H1 (cell line): ENCODE results near the gene TAC1. TPM values are rescaled to one million over a fixed set of nuclear protein-coding genes. Genes with fewer than 3 reads are reported as not detected.

Experiments
- CTCF ChIA-PET: fragments of 300-600 bp; sonication (Branson Sonifier 250); formaldehyde crosslinking; loops from one replicate; lab custom pipeline; 2021; ENCODE audit not compliant: partially characterized antibody; lab: Charles Lee
- POLR2A ChIA-PET: fragments of 300-600 bp; sonication (Branson Sonifier 250); formaldehyde crosslinking; loops from one replicate; lab custom pipeline; 2021; ENCODE audit warnings: inconsistent platforms; ENCODE audit not compliant: partially characterized antibody; lab: Charles Lee
- DNase-seq, 2 experiments: peaks; one replicate each; pipeline versions ENCODE4 v3.0.0 to v3.0.0-alpha.2; 2010 to 2022; ENCODE audit warnings: low spot score in 2 of 2, low read depth in 1 of 2, mixed read lengths in 1 of 2
- FAIRE-seq: peaks from 2 replicates; lab custom pipeline; 2011; peaks lifted over from hg19 to GRCh38; lab: Jason Lieb, UNC
- H2AFZ ChIP-seq: 2 replicates; pipeline ENCODE4 v1.8.1; 2012; ENCODE audit warnings: low read length, inconsistent platforms
- H2AK5ac ChIP-seq: 2 replicates; pipeline ENCODE4 v1.6.1; 2013; ENCODE audit warnings: low read depth, low read length
- H2BK120ac ChIP-seq: replicated peaks from 2 replicates; pipeline ENCODE3; 2013; ENCODE audit warnings: low read depth, low read length, inconsistent platforms
- H2BK12ac ChIP-seq: 2 replicates; pipeline ENCODE4 v1.6.1; 2013; ENCODE audit warnings: low read depth, low read length
- H2BK15ac ChIP-seq: 2 replicates; pipeline ENCODE4 v1.6.1; 2013; ENCODE audit warnings: low read length
- H2BK20ac ChIP-seq: 2 replicates; pipeline ENCODE4 v1.6.1; 2013; ENCODE audit warnings: low read length
- H2BK5ac ChIP-seq: 2 replicates; pipeline ENCODE4 v1.6.1; 2013; ENCODE audit warnings: low read depth, low read length
- H3K14ac ChIP-seq: 2 replicates; pipeline ENCODE4 v1.6.1; 2013; ENCODE audit warnings: inconsistent platforms; ENCODE audit not compliant: insufficient read length
- H3K18ac ChIP-seq: 2 replicates; pipeline ENCODE4 v1.6.1; 2013; ENCODE audit warnings: low read length; ENCODE audit errors: extremely low read depth
- H3K23ac ChIP-seq: 2 replicates; pipeline ENCODE4 v1.6.1; 2013; ENCODE audit warnings: inconsistent platforms; ENCODE audit not compliant: insufficient read length
- H3K23me2 ChIP-seq: 2 replicates; pipeline ENCODE4 v1.6.1; 2013; ENCODE audit warnings: low read depth, low read length
- H3K27ac ChIP-seq: 2 replicates; pipeline ENCODE4 v1.6.1; 2011; ENCODE audit warnings: low read depth, low read length, inconsistent platforms
- H3K27me3 ChIP-seq, 4 experiments: replicated peaks in 1 of 4; 1 replicate in 1 of 4; 2 replicates in 3 of 4; pipeline versions ENCODE4 v1.6.1 to v1.8.1; 2011 to 2013; ENCODE audit warnings: low read length in 3 of 4, mild to moderate bottlenecking in 3 of 4, inconsistent platforms in 2 of 4, mixed read lengths in 2 of 4, moderate library complexity in 1 of 4; ENCODE audit not compliant: control insufficient read depth in 3 of 4, insufficient read depth in 3 of 4; ENCODE audit errors: extremely low read depth in 1 of 4
- H3K36me3 ChIP-seq, 4 experiments: 2 replicates each; pipeline versions ENCODE4 v1.6.1 to v1.8.1; 2011 to 2013; ENCODE audit warnings: mild to moderate bottlenecking in 4 of 4, low read length in 3 of 4, moderate library complexity in 2 of 4, control low read depth in 1 of 4, inconsistent platforms in 1 of 4; ENCODE audit not compliant: insufficient read depth in 4 of 4, control insufficient read depth in 2 of 4
- H3K4ac ChIP-seq: replicated peaks from 2 replicates; pipeline ENCODE3; 2013; ENCODE audit warnings: low read length, low read depth, mixed read lengths, inconsistent platforms; ENCODE audit not compliant: insufficient read length
- H3K4me1 ChIP-seq, 4 experiments: replicated peaks in 1 of 4; 1 replicate in 1 of 4; 2 replicates in 3 of 4; pipeline versions ENCODE4 v1.6.1 to v1.8.1; 2011 to 2013; ENCODE audit warnings: low read length in 3 of 4, inconsistent platforms in 2 of 4, mixed read lengths in 1 of 4; ENCODE audit not compliant: insufficient read depth in 4 of 4, control insufficient read depth in 3 of 4
- H3K4me2 ChIP-seq, 2 experiments: 2 replicates each; pipeline versions ENCODE4 v1.6.1 to v1.8.1; 2011 to 2013; ENCODE audit warnings: low read depth in 2 of 2, low read length in 2 of 2, control low read depth in 1 of 2, inconsistent platforms in 1 of 2, mild to moderate bottlenecking in 1 of 2; ENCODE audit not compliant: insufficient read depth in 1 of 2
- H3K4me3 ChIP-seq, 4 experiments: fragments of 200-600, 300-600 bp in 1 of 4; sonication (generic), shearing (Covaris generic), sonication (Bioruptor Twin) in 1 of 4; 2 replicates each; pipeline versions ENCODE4 v1.5.1 to v1.8.1; 2011 to 2016; ENCODE audit warnings: low read length in 4 of 4, low read depth in 3 of 4, control low read depth in 2 of 4, inconsistent platforms in 2 of 4, mild to moderate bottlenecking in 2 of 4, mixed read lengths in 1 of 4, moderate library complexity in 1 of 4; ENCODE audit not compliant: insufficient read depth in 2 of 4; ENCODE audit errors: extremely low read depth in 1 of 4
- H3K56ac ChIP-seq: replicated peaks from 2 replicates; pipeline ENCODE3; 2013; ENCODE audit warnings: low read depth, mild to moderate bottlenecking, mixed read lengths, low read length, inconsistent platforms; ENCODE audit not compliant: insufficient read length
- H3K79me1 ChIP-seq: 2 replicates; pipeline ENCODE4 v1.6.1; 2013; ENCODE audit warnings: low read depth, low read length, control low read depth
- H3K79me2 ChIP-seq, 2 experiments: 2 replicates each; pipeline versions ENCODE4 v1.6.1 to v1.8.1; 2012 to 2013; ENCODE audit warnings: low read length in 2 of 2, mild to moderate bottlenecking in 2 of 2, inconsistent platforms in 1 of 2; ENCODE audit not compliant: insufficient read depth in 2 of 2, control insufficient read depth in 1 of 2
- H3K9ac ChIP-seq, 4 experiments: replicated peaks in 1 of 4; 1 replicate in 1 of 4; 2 replicates in 3 of 4; pipeline versions ENCODE4 v1.6.1 to v1.8.1; 2011 to 2013; ENCODE audit warnings: low read depth in 3 of 4, low read length in 3 of 4, control low read depth in 2 of 4, mild to moderate bottlenecking in 2 of 4, moderate library complexity in 2 of 4, inconsistent platforms in 1 of 4; ENCODE audit errors: extremely low read depth in 1 of 4
- H3K9me3 ChIP-seq, 2 experiments: 2 replicates each; pipeline versions ENCODE4 v1.6.1 to v1.8.1; 2012 to 2013; ENCODE audit warnings: mild to moderate bottlenecking in 2 of 2, moderate library complexity in 2 of 2, control low read depth in 1 of 2, inconsistent platforms in 1 of 2, low read depth in 1 of 2, low read length in 1 of 2, mixed read lengths in 1 of 2; ENCODE audit not compliant: insufficient read depth in 2 of 2
- H4K20me1 ChIP-seq, 2 experiments: replicated peaks in 1 of 2; 2 replicates each; pipeline versions ENCODE3 to v1.8.1; 2011 to 2013; ENCODE audit warnings: inconsistent platforms in 2 of 2, low read length in 2 of 2, mild to moderate bottlenecking in 1 of 2; ENCODE audit not compliant: insufficient read depth in 2 of 2, control insufficient read depth in 1 of 2
- H4K5ac ChIP-seq: 2 replicates; pipeline ENCODE4 v1.6.1; 2013; ENCODE audit warnings: low read length, low read depth, mixed read lengths, inconsistent platforms; ENCODE audit not compliant: insufficient read length
- H4K8ac ChIP-seq: 2 replicates; pipeline ENCODE4 v1.8.0; 2013; ENCODE audit warnings: mild to moderate bottlenecking, moderate library complexity, low read length, inconsistent platforms; ENCODE audit not compliant: insufficient read depth; ENCODE audit errors: extremely low read depth
- H4K91ac ChIP-seq: replicated peaks from 2 replicates; pipeline ENCODE3; 2013; ENCODE audit warnings: low read length, mixed read lengths, inconsistent platforms; ENCODE audit not compliant: insufficient read length
- BRCA1 ChIP-seq: IDR thresholded peaks from 2 replicates; pipeline ENCODE4 v1.6.1; 2012; ENCODE audit warnings: low read depth, low read length, improper control_type of control experiment
- CBX5 ChIP-seq: fragments of 300-800, 300-1000 bp; sonication (generic); IDR thresholded peaks from 2 replicates; pipeline ENCODE4 v1.7.1; 2016; ENCODE audit warnings: antibody characterized with exemption, low read length, low read depth
- FOSL1 ChIP-seq: IDR thresholded peaks from 2 replicates; pipeline ENCODE4 v1.6.1; 2011; ENCODE audit warnings: mild to moderate bottlenecking, low read depth, low read length, moderate library complexity; ENCODE audit not compliant: insufficient read depth
- POLR2AphosphoS5 ChIP-seq: IDR thresholded peaks from 2 replicates; pipeline ENCODE4 v1.6.1; 2011; ENCODE audit warnings: low read depth, low read length
- SP2 ChIP-seq: IDR thresholded peaks from 2 replicates; pipeline ENCODE4 v1.6.1; 2012; ENCODE audit warnings: mild to moderate bottlenecking, low read length, inconsistent platforms
- TAF1 ChIP-seq: IDR thresholded peaks from 2 replicates; pipeline ENCODE4 v1.6.1; 2011; ENCODE audit warnings: mild to moderate bottlenecking, low read depth, low read length
- TEAD4 ChIP-seq: IDR thresholded peaks from 2 replicates; pipeline ENCODE4 v1.6.1; 2012; ENCODE audit warnings: low read depth, low read length, inconsistent platforms, mixed read lengths
- YY1 ChIP-seq: IDR thresholded peaks from 2 replicates; pipeline ENCODE4 v1.6.1; 2011; ENCODE audit warnings: low read depth, mild to moderate bottlenecking, low read length
- WGBS, 2 experiments: shearing (Covaris generic) in 1 of 2; methylation state at CpG; one replicate each; pipeline versions ENCODE4 v1.1.6 to v1.1.7; 2013 to 2015; ENCODE audit warnings: low lambda C conversion rate in 2 of 2, mixed read lengths in 2 of 2, inconsistent platforms in 1 of 2, low coverage in 1 of 2, missing lambda C conversion rate in 1 of 2; ENCODE audit not compliant: insufficient replicate concordance in 2 of 2, insufficient coverage in 1 of 2, insufficient read length in 1 of 2; ENCODE audit errors: extremely low coverage in 1 of 2, missing lambda C conversion rate in 1 of 2; 5-methylcytosine and 5-hydroxymethylcytosine counted together
- polyA plus RNA-seq, 7 experiments: library from polyadenylated mRNA; depleted of rRNA in 3 of 7; stranded (reverse) in 5 of 7; unstranded in 2 of 7; fragments of >200 nt in 5 of 7; fragments of 200-250 nt in 2 of 7; gene quantifications; 1 replicate in 5 of 7; 2 replicates in 1 of 7; 4 replicates in 1 of 7; pipeline versions ENCODE4 v1.2.1 to v1.2.3, GENCODE V29; 2011 to 2013; ENCODE audit warnings: missing spikeins in 2 of 7, mixed read lengths in 2 of 7
- total RNA-seq: library from RNA; stranded (reverse); fragmentation: NEBNext Ultra II Directional; extraction: Animal tissue kit (Norgen Biotek cat#: 25700); gene quantifications from 2 replicates; pipeline ENCODE4 v1.2.1, GENCODE V29; 2021
- TF ChIP-seq, protein P1 (sequence below): IDR thresholded peaks from 2 replicates; pipeline ENCODE4 v1.6.1; 2012; ENCODE audit warnings: inconsistent platforms
- TF ChIP-seq, protein P2 (sequence below): IDR thresholded peaks from 2 replicates; pipeline ENCODE4 v1.6.1; 2012; ENCODE audit warnings: inconsistent platforms

The TAC1 gene
- total and polyA plus RNA-seq, 2 of the 8 experiments (the other 6 are each of a cell fraction or from before 2014, with no cell fraction given) = 1.7 to 4.3 TPM

DNA sequence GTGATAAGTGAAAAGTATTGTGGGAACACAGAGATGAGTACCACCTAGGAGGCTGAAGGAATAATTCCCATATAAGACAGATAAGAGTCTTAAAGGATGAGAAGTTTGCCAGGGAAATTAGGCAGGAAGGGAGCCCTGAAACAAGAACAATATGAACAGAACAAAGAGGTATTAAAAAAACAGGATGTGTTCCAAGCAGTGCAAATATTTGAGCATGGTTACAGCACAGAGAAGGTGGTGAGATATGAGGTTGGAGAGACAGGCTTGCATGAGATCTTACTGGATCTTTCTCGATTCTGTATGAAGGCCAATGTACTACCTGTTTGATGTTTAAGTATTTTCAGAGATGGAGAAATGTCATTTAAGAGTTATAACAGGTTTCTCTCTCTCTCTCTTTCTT, 20.3 kb downstream of the TAC1 start:
- Histone ChIP-seq H3K79me1 (no peaks in the 10 kb centered on the region), H2BK5ac (no peak overlapping the region), H3K4ac (no peak overlapping the region), H3K9ac (no peak overlapping the region), H3K36me3 (no peaks in the 10 kb centered on the region), H2AFZ (no peak overlapping the region), H3K4me2 (no peak overlapping the region), H3K27me3 (no peaks in the 10 kb centered on the region), H2BK120ac (no peak overlapping the region), H3K4me3 (no peak overlapping the region), H3K27ac (no peak overlapping the region), H3K23me2 (no peaks in the 10 kb centered on the region; the same call in 1 of the 2 replicates), H3K4me1 (no peaks in the 10 kb centered on the region), H2BK20ac (no peak overlapping the region), H4K5ac (no peak overlapping the region), H2AK5ac (no peak overlapping the region), H3K9me3 (no peaks in the 10 kb centered on the region), H3K23ac (no peak overlapping the region), H3K14ac (no peak overlapping the region), H3K18ac (no peak overlapping the region), H4K91ac (no peak overlapping the region), H2BK12ac (no peak overlapping the region), H4K8ac (no peak overlapping the region), H3K56ac (no peak overlapping the region), H4K20me1 (no peaks in the 10 kb centered on the region), H2BK15ac (no peak overlapping the region), H3K79me2 (no peaks in the 10 kb centered on the region)
- ChIA-PET POLR2A (no interaction called here), CTCF (no interaction called here)
- no peak for DNase-seq
- TF ChIP-seq BRCA1 = no peak
- TF ChIP-seq, protein P1, sequence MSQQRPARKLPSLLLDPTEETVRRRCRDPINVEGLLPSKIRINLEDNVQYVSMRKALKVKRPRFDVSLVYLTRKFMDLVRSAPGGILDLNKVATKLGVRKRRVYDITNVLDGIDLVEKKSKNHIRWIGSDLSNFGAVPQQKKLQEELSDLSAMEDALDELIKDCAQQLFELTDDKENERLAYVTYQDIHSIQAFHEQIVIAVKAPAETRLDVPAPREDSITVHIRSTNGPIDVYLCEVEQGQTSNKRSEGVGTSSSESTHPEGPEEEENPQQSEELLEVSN = no peak
- no peak for TF ChIP-seq YY1
- TF ChIP-seq TEAD4 = no peak
- TF ChIP-seq SP2 = no peak
- TF ChIP-seq FOSL1 = no peak
- TF ChIP-seq TAF1 = no peak
- no peak for TF ChIP-seq CBX5
- TF ChIP-seq, protein P2, sequence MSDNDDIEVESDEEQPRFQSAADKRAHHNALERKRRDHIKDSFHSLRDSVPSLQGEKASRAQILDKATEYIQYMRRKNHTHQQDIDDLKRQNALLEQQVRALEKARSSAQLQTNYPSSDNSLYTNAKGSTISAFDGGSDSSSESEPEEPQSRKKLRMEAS = no peak
- no peak for TF ChIP-seq POLR2AphosphoS5
- FAIRE-seq = no peak
- 91% methylated on average over 1 of the region's 1 CpG; no CpG with 5 or more reads in 1 of the 2 experiments for WGBS, 2 experiments
